Measurements from ENCODE around the gene CADPS2.

CADPS2 gene

GRCh38 chr7:122588621-122589020 lies 297.6 kb downstream of the CADPS2 start:
- Histone ChIP-seq H3K27ac (replicated peaks; ENCODE audit: low read length) (no peak overlapping the region), H2BK12ac (ENCODE audit: low read length) (no peak overlapping the region), H4K8ac (ENCODE audit: low read depth, low read length) (no peak overlapping the region), H2AFZ (ENCODE audit: low read length) (no peak overlapping the region), H3K4me2 (ENCODE audit: insufficient read depth, low read length, poor library complexity, severe bottlenecking) (no peak overlapping the region), H3K4ac (ENCODE audit: low read length) (no peak overlapping the region), H2AK5ac (ENCODE audit: low read depth, low read length) (no peak overlapping the region), H2BK15ac (ENCODE audit: low read length) (no peak overlapping the region), H3K36me3 (replicated peaks in 1 of 2; ENCODE audit: control insufficient read depth in 2 of 2, insufficient read depth in 2 of 2, low read length in 2 of 2) (no peaks in the 10 kb centered on the region), H3K14ac (ENCODE audit: low read length) (no peak overlapping the region), H3K9ac (ENCODE audit: low read depth, low read length, poor library complexity) (no peak overlapping the region), H3K23ac (ENCODE audit: low read depth, low read length, poor library complexity) (no peak overlapping the region), H3K4me1 (ENCODE audit: control insufficient read depth in 2 of 2, insufficient read depth in 1 of 2, low read depth in 1 of 2, low read length in 2 of 2) (peaks cover 0 to 7% of the 10 kb centered on the region in 2 donors), H3K9me3 (replicated peaks in 1 of 2; ENCODE audit: control insufficient read depth in 2 of 2, insufficient read depth in 1 of 2, low read depth in 1 of 2, low read length in 2 of 2) (no peaks in the 10 kb centered on the region), H3K27me3 (ENCODE audit: control insufficient read depth in 3 of 3, insufficient read depth in 3 of 3, low read depth in 1 of 3, low read length in 3 of 3) (no peaks in the 10 kb centered on the region), H3K4me3 (ENCODE audit: low read length in 2 of 2) (no peak overlapping the region), H3K18ac (ENCODE audit: low read length) (no peak overlapping the region), H4K91ac (ENCODE audit: low read depth, low read length, poor library complexity) (no peak overlapping the region), H2BK120ac (ENCODE audit: low read depth, low read length) (no peak overlapping the region), H2BK5ac (ENCODE audit: low read length) (no peak overlapping the region), H3K79me1 (ENCODE audit: low read depth, low read length) (no peaks in the 10 kb centered on the region)
- no peak for DNase-seq (ENCODE audit: low spot score)
- WGBS, 2 donors (ENCODE audit: extremely low coverage in 2 of 2, insufficient read length in 2 of 2, insufficient replicate concordance in 1 of 2), result no CpG with 5 or more reads among the region's 1 CpG

- Histone ChIP-seq H3K9ac (ENCODE audit: low read depth, low read length, poor library complexity) (no peak overlapping the region), H3K4ac (ENCODE audit: low read length) (no peak overlapping the region), H4K8ac (ENCODE audit: low read depth, low read length) (no peak overlapping the region), H2BK15ac (ENCODE audit: low read length) (no peak overlapping the region), H3K27me3 (ENCODE audit: control insufficient read depth in 3 of 3, insufficient read depth in 3 of 3, low read depth in 1 of 3, low read length in 3 of 3) (no peaks in the 10 kb centered on the region), H2BK120ac (ENCODE audit: low read depth, low read length) (no peak overlapping the region), H2AK5ac (ENCODE audit: low read depth, low read length) (no peak overlapping the region), H3K14ac (ENCODE audit: low read length) (no peak overlapping the region), H2BK5ac (ENCODE audit: low read length) (no peak overlapping the region), H2BK12ac (ENCODE audit: low read length) (no peak overlapping the region), H2AFZ (ENCODE audit: low read length) (no peak overlapping the region), H3K23ac (ENCODE audit: low read depth, low read length, poor library complexity) (no peak overlapping the region), H4K91ac (ENCODE audit: low read depth, low read length, poor library complexity) (no peak overlapping the region), H3K18ac (ENCODE audit: low read length) (no peak overlapping the region), H3K36me3 (replicated peaks in 1 of 2; ENCODE audit: control insufficient read depth in 2 of 2, insufficient read depth in 2 of 2, low read length in 2 of 2) (no peaks in the 10 kb centered on the region), H3K4me2 (ENCODE audit: insufficient read depth, low read length, poor library complexity, severe bottlenecking) (no peak overlapping the region), H3K27ac (replicated peaks; ENCODE audit: low read length) (no peak overlapping the region), H3K9me3 (replicated peaks in 1 of 2; ENCODE audit: control insufficient read depth in 2 of 2, insufficient read depth in 1 of 2, low read depth in 1 of 2, low read length in 2 of 2) (no peaks in the 10 kb centered on the region), H3K4me3 (ENCODE audit: low read length in 2 of 2) (no peak overlapping the region), H3K4me1 (ENCODE audit: control insufficient read depth in 2 of 2, insufficient read depth in 1 of 2, low read depth in 1 of 2, low read length in 2 of 2) (peaks cover 0 to 7% of the 10 kb centered on the region in 2 donors), H3K79me1 (ENCODE audit: low read depth, low read length) (no peaks in the 10 kb centered on the region)
- DNase-seq (ENCODE audit: low spot score), result no peak
- WGBS, 2 donors (ENCODE audit: extremely low coverage in 2 of 2, insufficient read length in 2 of 2, insufficient replicate concordance in 1 of 2), result no CpG with 5 or more reads among the region's 3 CpGs
These were observed 301.5 kb downstream of the CADPS2 start for GRCh38 chr7:122584676-122585251.

- no CpG with 5 or more reads among the region's 2 CpGs for WGBS, 2 donors (ENCODE audit: extremely low coverage in 2 of 2, insufficient read length in 2 of 2, insufficient replicate concordance in 1 of 2)
- Histone ChIP-seq H3K4me2 (ENCODE audit: insufficient read depth, low read length, poor library complexity, severe bottlenecking) (no peak overlapping the region), H2BK12ac (ENCODE audit: low read length) (no peak overlapping the region), H3K9me3 (replicated peaks in 1 of 2; ENCODE audit: control insufficient read depth in 2 of 2, insufficient read depth in 1 of 2, low read depth in 1 of 2, low read length in 2 of 2) (no peaks in the 10 kb centered on the region), H3K4ac (ENCODE audit: low read length) (no peak overlapping the region), H2BK15ac (ENCODE audit: low read length) (no peak overlapping the region), H2BK120ac (ENCODE audit: low read depth, low read length) (no peak overlapping the region), H4K8ac (ENCODE audit: low read depth, low read length) (no peak overlapping the region), H3K27ac (replicated peaks; ENCODE audit: low read length) (no peak overlapping the region), H3K14ac (ENCODE audit: low read length) (no peak overlapping the region), H3K9ac (ENCODE audit: low read depth, low read length, poor library complexity) (no peak overlapping the region), H3K4me1 (ENCODE audit: control insufficient read depth in 2 of 2, insufficient read depth in 1 of 2, low read depth in 1 of 2, low read length in 2 of 2) (no peaks in the 10 kb centered on the region), H3K18ac (ENCODE audit: low read length) (no peak overlapping the region), H3K23ac (ENCODE audit: low read depth, low read length, poor library complexity) (no peak overlapping the region), H4K91ac (ENCODE audit: low read depth, low read length, poor library complexity) (no peak overlapping the region), H3K79me1 (ENCODE audit: low read depth, low read length) (no peaks in the 10 kb centered on the region), H2BK5ac (ENCODE audit: low read length) (no peak overlapping the region), H2AFZ (ENCODE audit: low read length) (no peak overlapping the region), H2AK5ac (ENCODE audit: low read depth, low read length) (no peak overlapping the region), H3K4me3 (ENCODE audit: low read length in 2 of 2) (no peak overlapping the region), H3K36me3 (replicated peaks in 1 of 2; ENCODE audit: control insufficient read depth in 2 of 2, insufficient read depth in 2 of 2, low read length in 2 of 2) (no peaks in the 10 kb centered on the region), H3K27me3 (ENCODE audit: control insufficient read depth in 3 of 3, insufficient read depth in 3 of 3, low read depth in 1 of 3, low read length in 3 of 3) (no peaks in the 10 kb centered on the region)
- DNase-seq (ENCODE audit: low spot score), result no peak
These were observed 307.9 kb downstream of the CADPS2 start for GRCh38 chr7:122578350-122578749.

GRCh38 chr7:122577449-122578003 lies 308.7 kb downstream of the CADPS2 start:
- no peak overlapping the region for H3K27ac ChIP-seq (replicated peaks; ENCODE audit: low read length)
- no peaks in the 10 kb centered on the region for H3K27me3 ChIP-seq (ENCODE audit: control insufficient read depth in 3 of 3, insufficient read depth in 3 of 3, low read depth in 1 of 3, low read length in 3 of 3)
- no peak overlapping the region for H3K4me3 ChIP-seq (ENCODE audit: low read length in 2 of 2)
- no peak overlapping the region for H2BK120ac ChIP-seq (ENCODE audit: low read depth, low read length)
- no peak overlapping the region for H3K18ac ChIP-seq (ENCODE audit: low read length)
- H3K14ac ChIP-seq (ENCODE audit: low read length), result no peak overlapping the region
- no peak overlapping the region for H4K8ac ChIP-seq (ENCODE audit: low read depth, low read length)
- no peaks in the 10 kb centered on the region for H3K4me1 ChIP-seq (ENCODE audit: control insufficient read depth in 2 of 2, insufficient read depth in 1 of 2, low read depth in 1 of 2, low read length in 2 of 2)
- no peaks in the 10 kb centered on the region for H3K9me3 ChIP-seq (replicated peaks in 1 of 2; ENCODE audit: control insufficient read depth in 2 of 2, insufficient read depth in 1 of 2, low read depth in 1 of 2, low read length in 2 of 2)
- no peak overlapping the region for H3K4me2 ChIP-seq (ENCODE audit: insufficient read depth, low read length, poor library complexity, severe bottlenecking)
- no peak for DNase-seq (ENCODE audit: low spot score)
- H3K23ac ChIP-seq (ENCODE audit: low read depth, low read length, poor library complexity), result no peak overlapping the region
- H3K79me1 ChIP-seq (ENCODE audit: low read depth, low read length), result no peaks in the 10 kb centered on the region
- H2BK5ac ChIP-seq (ENCODE audit: low read length), result no peak overlapping the region
- no peak overlapping the region for H2AFZ ChIP-seq (ENCODE audit: low read length)
- no peaks in the 10 kb centered on the region for H3K36me3 ChIP-seq (replicated peaks in 1 of 2; ENCODE audit: control insufficient read depth in 2 of 2, insufficient read depth in 2 of 2, low read length in 2 of 2)
- WGBS, 2 donors (ENCODE audit: extremely low coverage in 2 of 2, insufficient read length in 2 of 2, insufficient replicate concordance in 1 of 2), result no CpG with 5 or more reads among the region's 4 CpGs
- H2AK5ac ChIP-seq (ENCODE audit: low read depth, low read length), result no peak overlapping the region
- H2BK15ac ChIP-seq (ENCODE audit: low read length), result no peak overlapping the region
- no peak overlapping the region for H3K9ac ChIP-seq (ENCODE audit: low read depth, low read length, poor library complexity)
- H3K4ac ChIP-seq (ENCODE audit: low read length), result no peak overlapping the region
- H2BK12ac ChIP-seq (ENCODE audit: low read length), result no peak overlapping the region
- no peak overlapping the region for H4K91ac ChIP-seq (ENCODE audit: low read depth, low read length, poor library complexity)
